Gastrocnemius medialis (tissue), 4 donors: ENCODE data around the gene IGF2BP1. TPM values are rescaled to one million over a fixed set of nuclear protein-coding genes. Genes with fewer than 3 reads are reported as not detected.

ENCODE experiments used
- ATAC-seq, 2 donors: fragments of 150-250 bp; one replicate each; pipeline ENCODE4 v1.9.1; 2016
- DNase-seq, 2 donors: peaks; one replicate each; pipeline ENCODE4 v3.0.0-alpha.2; 2019
- H3K27ac ChIP-seq, 4 donors: fragments of 200-600 bp; sonication (generic); 1 replicate in 1 of 4; 2 replicates in 3 of 4; pipeline ENCODE4 v1.5.1; 2016 to 2018; ENCODE audit warnings: mild to moderate bottlenecking in 2 of 4, moderate library complexity in 1 of 4
- H3K27me3 ChIP-seq, 3 donors: fragments of 200-600 bp; sonication (generic) in 2 of 3; 1 replicate in 1 of 3; 2 replicates in 2 of 3; pipeline versions ENCODE4 v1.5.1 to v1.6.0; 2016 to 2019; ENCODE audit warnings: mild to moderate bottlenecking in 1 of 3, moderate library complexity in 1 of 3
- H3K36me3 ChIP-seq, 2 donors: fragments of 200-600 bp; sonication (generic) in 1 of 2; one replicate each; pipeline ENCODE4 v1.5.1; 2017 to 2018
- H3K4me1 ChIP-seq, 2 donors: fragments of 200-600 bp; sonication (generic) in 1 of 2; one replicate each; pipeline ENCODE4 v1.5.1; 2016 to 2017; ENCODE audit warnings: mild to moderate bottlenecking in 2 of 2
- H3K4me3 ChIP-seq, 4 donors: fragments of 200-600 bp; sonication (generic) in 3 of 4; 1 replicate in 1 of 4; 2 replicates in 3 of 4; pipeline ENCODE4 v1.5.1; 2016 to 2019; ENCODE audit warnings: mild to moderate bottlenecking in 2 of 4
- H3K9me3 ChIP-seq, 3 donors: fragments of 200-600 bp; sonication (generic) in 2 of 3; 1 replicate in 1 of 3; 2 replicates in 2 of 3; pipeline ENCODE4 v1.5.1; 2016 to 2019
- CTCF ChIP-seq, 5 experiments: fragments of 450-650 bp in 3 of 5; fragments of 200-600 bp in 2 of 5; sonication (generic) in 2 of 5; IDR thresholded peaks in 4 of 5; conservative IDR thresholded peaks in 1 of 5; 1 replicate in 4 of 5; 2 replicates in 1 of 5; pipeline ENCODE4 v1.5.1; 2016 to 2019; ENCODE audit warnings: antibody characterized with exemption in 5 of 5, mild to moderate bottlenecking in 3 of 5, moderate library complexity in 3 of 5
- POLR2A ChIP-seq, 2 donors: fragments of 450-650 bp; IDR thresholded peaks; one replicate each; pipeline ENCODE4 v1.6.1; 2017; ENCODE audit warnings: antibody characterized with exemption in 2 of 2, mild to moderate bottlenecking in 2 of 2, moderate library complexity in 2 of 2
- in situ Hi-C, 4 donors: fragments of 200-750 bp; cut with MboI; loops; one replicate each; pipeline versions ENCODE4 v1.15.0 to v1.8.0; 2017; ENCODE audit warnings: low sequenced_read_pairs in 4 of 4
- intact Hi-C: fragments of 100-400 bp; cut with DNase I; formaldehyde crosslinking; loops from one replicate; pipeline ENCODE4 v1.15.1; 2023; ENCODE audit warnings: low total_unique reads
- total RNA-seq, 4 donors: library from RNA; depleted of rRNA; stranded (reverse); fragments of >200 nt; gene quantifications; one replicate each; pipeline versions ENCODE4 v1.1.0 to v1.2.3, GENCODE V29; 2016

IGF2BP1 gene
- total RNA-seq, 4 donors from 2014 or later, result not detected

GRCh38 chr17:49063652-49064051, 66.5 kb downstream of the IGF2BP1 start:
- Histone ChIP-seq H3K27ac (no peak overlapping the region), H3K27me3 (peaks cover 0 to 2% (median 0%) of the 10 kb centered on the region in 3 donors), H3K4me1 (no peaks in the 10 kb centered on the region), H3K9me3 (no peaks in the 10 kb centered on the region), H3K4me3 (no peak overlapping the region), H3K36me3 (no peaks in the 10 kb centered on the region)
- TF ChIP-seq POLR2A (IDR thresholded peaks at IDR 0.05), result no peak
- no peak for TF ChIP-seq CTCF (IDR thresholded peaks at IDR 0.05 in 4 of 5, conservative IDR thresholded peaks at IDR 0.05 in 1 of 5)
- intact Hi-C loops, result no loop called here
- ATAC-seq, result no peak
- DNase-seq, result no peak
- in situ Hi-C loops, result loop anchor here in 1 of 4 donors (25.0 kb wide), 1 partner anchor 101 kb away; the partner anchor contains the start of gene GIP

GRCh38 chr17:49067163-49067562, 70.0 kb downstream of the IGF2BP1 start:
- TF ChIP-seq POLR2A (IDR thresholded peaks at IDR 0.05) (no peak), CTCF (IDR thresholded peaks at IDR 0.05 in 4 of 5, conservative IDR thresholded peaks at IDR 0.05 in 1 of 5) (no peak)
- Histone ChIP-seq H3K36me3 (no peaks in the 10 kb centered on the region), H3K27ac (no peak overlapping the region), H3K27me3 (no peaks in the 10 kb centered on the region), H3K9me3 (no peaks in the 10 kb centered on the region), H3K4me1 (no peaks in the 10 kb centered on the region), H3K4me3 (no peak overlapping the region)
- intact Hi-C loops (no loop called here), in situ Hi-C loops (loop anchor here in 1 of 4 donors (25.0 kb wide), 1 partner anchor 105 kb away; the partner anchor contains the start of gene GIP)
- ATAC-seq (no peak), DNase-seq (no peak)

- no peaks in the 10 kb centered on the region for H3K27me3 ChIP-seq
- in situ Hi-C loops, result loop anchor here in 1 of 4 donors (25.0 kb wide), 1 partner anchor 107 kb away; the partner anchor contains the start of gene GIP
Observed at GRCh38 chr17:49069585-49070273, 72.5 kb downstream of the IGF2BP1 start.

GRCh38 chr17:49071106-49071505, 73.9 kb downstream of the IGF2BP1 start:
- no peak overlapping the region for H3K4me3 ChIP-seq
- TF ChIP-seq CTCF (IDR thresholded peaks at IDR 0.05 in 4 of 5, conservative IDR thresholded peaks at IDR 0.05 in 1 of 5), result no peak
- in situ Hi-C loops (loop anchor here in 1 of 4 donors (25.0 kb wide), 1 partner anchor 109 kb away; the partner anchor contains the start of gene GIP), intact Hi-C loops (no loop called here)
- no peak for DNase-seq
- no peak overlapping the region for H3K27ac ChIP-seq
- no peaks in the 10 kb centered on the region for H3K36me3 ChIP-seq
- H3K4me1 ChIP-seq, result no peaks in the 10 kb centered on the region
- peaks cover 0 to 2% (median 0%) of the 10 kb centered on the region in 3 donors for H3K27me3 ChIP-seq
- ATAC-seq, result no peak
- H3K9me3 ChIP-seq, result no peaks in the 10 kb centered on the region

More at GRCh38 chr17:49069585-49070273, 72.5 kb downstream of the IGF2BP1 start:
- H3K36me3 ChIP-seq, result no peaks in the 10 kb centered on the region
- DNase-seq (no peak), ATAC-seq (no peak)
- H3K4me1 ChIP-seq, result no peaks in the 10 kb centered on the region
- intact Hi-C loops, result no loop called here
- H3K27ac ChIP-seq, result no peak overlapping the region
- no peak for TF ChIP-seq CTCF (IDR thresholded peaks at IDR 0.05 in 4 of 5, conservative IDR thresholded peaks at IDR 0.05 in 1 of 5)
- TF ChIP-seq POLR2A (IDR thresholded peaks at IDR 0.05), result no peak
- no peaks in the 10 kb centered on the region for H3K9me3 ChIP-seq
- H3K4me3 ChIP-seq, result no peak overlapping the region
